DND-41 (cell line): ENCODE results near the gene GP9.

Experiments used
- ATAC-seq: fragments of 200-7000 bp; cut with Tn5 transposase; 3 replicates; pipeline ENCODE4 v1.9.1; 2021; ENCODE audit warnings: low read depth; ENCODE audit not compliant: insufficient read depth
- DNase-seq: peaks from one replicate; pipeline ENCODE4 v3.0.0-alpha.2; 2020
- H2AFZ ChIP-seq: 2 replicates; pipeline ENCODE4 v1.6.0; 2012; ENCODE audit warnings: low read depth, low read length
- H3K27ac ChIP-seq: 2 replicates; pipeline ENCODE4 v1.5.1; 2012; ENCODE audit warnings: low read length, inconsistent platforms
- H3K27me3 ChIP-seq: fragments of 200-600 bp; sonication (generic); 2 replicates; pipeline ENCODE4 v1.6.0; 2012; ENCODE audit warnings: low read length, mild to moderate bottlenecking, inconsistent platforms; ENCODE audit not compliant: insufficient read depth, poor library complexity
- H3K36me3 ChIP-seq: 2 replicates; pipeline ENCODE4 v1.5.1; 2012; ENCODE audit warnings: low read length, inconsistent platforms; ENCODE audit not compliant: insufficient read depth
- H3K4me1 ChIP-seq: 2 replicates; pipeline ENCODE4 v1.5.1; 2012; ENCODE audit warnings: mild to moderate bottlenecking, low read length; ENCODE audit not compliant: insufficient read depth
- H3K4me2 ChIP-seq: 2 replicates; pipeline ENCODE4 v1.6.0; 2012; ENCODE audit warnings: mild to moderate bottlenecking, moderate library complexity, low read length, inconsistent platforms; ENCODE audit not compliant: insufficient read depth
- H3K4me3 ChIP-seq, 2 experiments: fragments of 200-600 bp in 1 of 2; shearing (Covaris generic) in 1 of 2; 2 replicates each; pipeline ENCODE4 v1.5.1; 2012 to 2016; ENCODE audit warnings: inconsistent platforms in 2 of 2, low read length in 2 of 2, mild to moderate bottlenecking in 2 of 2, low read depth in 1 of 2, moderate library complexity in 1 of 2
- H3K79me2 ChIP-seq: 2 replicates; pipeline ENCODE4 v1.6.0; 2012; ENCODE audit warnings: low read length, inconsistent platforms; ENCODE audit not compliant: insufficient read depth
- H3K9ac ChIP-seq: 2 replicates; pipeline ENCODE4 v1.6.0; 2012; ENCODE audit warnings: low read depth, mild to moderate bottlenecking, inconsistent platforms, low read length, moderate library complexity
- H3K9me3 ChIP-seq: 2 replicates; pipeline ENCODE4 v1.5.1; 2012; ENCODE audit warnings: low read length, moderate library complexity, mild to moderate bottlenecking, inconsistent platforms; ENCODE audit not compliant: insufficient read depth, severe bottlenecking
- H4K20me1 ChIP-seq: 2 replicates; pipeline ENCODE4 v1.6.0; 2012; ENCODE audit warnings: low read length; ENCODE audit not compliant: insufficient read depth
- EZH2 ChIP-seq: IDR thresholded peaks from 3 replicates; pipeline ENCODE4 v1.6.1; 2012; ENCODE audit warnings: borderline replicate concordance, low read depth, mild to moderate bottlenecking, moderate library complexity, low read length, inconsistent platforms; ENCODE audit not compliant: severe bottlenecking
- TF ChIP-seq, protein P1 (sequence below): IDR thresholded peaks from 2 replicates; pipeline ENCODE4 v1.5.1; 2012; ENCODE audit warnings: borderline replicate concordance, low read length, moderate library complexity, mild to moderate bottlenecking; ENCODE audit not compliant: poor library complexity, severe bottlenecking; ENCODE audit errors: extremely low read depth

Gene GP9

DNA sequence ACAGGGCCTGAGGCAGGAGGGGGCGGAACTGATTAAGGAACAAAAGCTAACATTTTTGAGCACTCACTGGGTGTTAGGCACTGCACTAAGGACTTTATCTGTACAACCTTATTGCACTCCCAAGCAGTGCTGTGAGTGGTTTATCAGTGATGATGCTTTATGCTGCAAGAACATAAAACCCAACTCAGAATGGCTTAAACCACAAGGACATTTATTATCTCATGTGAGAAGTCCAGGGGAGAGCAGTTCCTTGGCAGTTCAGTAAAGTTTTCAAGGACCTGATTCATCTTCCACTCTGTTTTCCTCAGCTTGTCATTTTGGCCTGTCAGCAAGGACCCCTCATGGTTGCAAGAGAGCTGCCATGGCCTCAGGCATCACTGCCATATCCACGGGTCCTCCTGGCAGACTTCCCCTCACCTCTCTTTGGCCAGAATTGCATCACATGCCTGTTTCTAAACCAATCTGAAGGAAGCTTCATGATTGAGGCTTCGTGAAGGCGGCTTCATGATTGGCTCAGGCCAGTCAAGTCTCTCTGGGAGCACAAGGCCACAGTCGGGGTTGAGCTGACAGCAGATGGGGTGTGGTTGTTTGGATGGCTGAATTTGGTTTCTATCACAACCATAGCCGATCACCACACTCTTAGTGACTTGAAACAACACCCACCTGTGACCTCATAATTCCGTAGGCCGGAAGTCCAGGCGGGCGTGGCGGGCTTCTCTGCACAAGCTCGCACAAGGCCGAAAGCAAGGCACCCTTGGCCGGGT lies 43.7 kb upstream of the GP9 start:
- Histone ChIP-seq H2AFZ (peak overlapping the region; percentile 57), H3K9ac (no peak overlapping the region), H3K4me2 (peak overlapping the region; percentile 13; the same call in 1 of the 2 replicates), H3K9me3 (no peaks in the 10 kb centered on the region), H3K4me3 (no peak overlapping the region), H3K27me3 (no peaks in the 10 kb centered on the region), H3K36me3 (no peaks in the 10 kb centered on the region), H3K79me2 (no peaks in the 10 kb centered on the region), H3K4me1 (peaks cover 23% of the 10 kb centered on the region), H3K27ac (peak overlapping the region; percentile 78), H4K20me1 (no peaks in the 10 kb centered on the region)
- ATAC-seq (no peak), DNase-seq (no peak)
- no peak for TF ChIP-seq EZH2
- TF ChIP-seq, protein P1, sequence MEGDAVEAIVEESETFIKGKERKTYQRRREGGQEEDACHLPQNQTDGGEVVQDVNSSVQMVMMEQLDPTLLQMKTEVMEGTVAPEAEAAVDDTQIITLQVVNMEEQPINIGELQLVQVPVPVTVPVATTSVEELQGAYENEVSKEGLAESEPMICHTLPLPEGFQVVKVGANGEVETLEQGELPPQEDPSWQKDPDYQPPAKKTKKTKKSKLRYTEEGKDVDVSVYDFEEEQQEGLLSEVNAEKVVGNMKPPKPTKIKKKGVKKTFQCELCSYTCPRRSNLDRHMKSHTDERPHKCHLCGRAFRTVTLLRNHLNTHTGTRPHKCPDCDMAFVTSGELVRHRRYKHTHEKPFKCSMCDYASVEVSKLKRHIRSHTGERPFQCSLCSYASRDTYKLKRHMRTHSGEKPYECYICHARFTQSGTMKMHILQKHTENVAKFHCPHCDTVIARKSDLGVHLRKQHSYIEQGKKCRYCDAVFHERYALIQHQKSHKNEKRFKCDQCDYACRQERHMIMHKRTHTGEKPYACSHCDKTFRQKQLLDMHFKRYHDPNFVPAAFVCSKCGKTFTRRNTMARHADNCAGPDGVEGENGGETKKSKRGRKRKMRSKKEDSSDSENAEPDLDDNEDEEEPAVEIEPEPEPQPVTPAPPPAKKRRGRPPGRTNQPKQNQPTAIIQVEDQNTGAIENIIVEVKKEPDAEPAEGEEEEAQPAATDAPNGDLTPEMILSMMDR = no peak

DNA sequence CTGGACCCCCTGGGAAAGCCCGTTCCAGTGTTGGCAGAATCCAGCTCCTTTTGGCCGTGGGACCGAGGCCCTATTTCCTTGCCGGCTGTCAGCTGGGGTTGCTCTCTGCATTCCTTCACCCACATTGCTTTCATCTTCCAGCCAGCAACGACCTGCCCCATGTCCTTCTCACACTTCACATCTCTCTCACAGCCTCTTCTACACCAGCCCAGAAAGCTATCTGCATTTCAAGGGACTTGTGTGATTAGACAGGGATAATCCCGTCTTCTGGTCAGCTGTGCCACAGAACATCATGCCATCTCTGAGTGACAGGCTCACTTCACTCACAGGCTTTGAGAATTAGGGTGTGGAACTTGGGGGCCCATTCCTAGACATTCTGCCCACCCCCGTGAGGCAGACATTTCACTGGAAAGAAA lies 43.1 kb upstream of the GP9 start:
- DNase-seq (no peak), ATAC-seq (no peak)
- TF ChIP-seq, protein P1 = no peak
- TF ChIP-seq EZH2 = no peak
- Histone ChIP-seq H3K9ac (no peak overlapping the region), H3K4me2 (no peak overlapping the region), H3K27ac (no peak overlapping the region), H3K9me3 (no peaks in the 10 kb centered on the region), H4K20me1 (no peaks in the 10 kb centered on the region), H2AFZ (no peak overlapping the region; the same call in 1 of the 2 replicates), H3K79me2 (no peaks in the 10 kb centered on the region), H3K36me3 (no peaks in the 10 kb centered on the region), H3K4me3 (no peak overlapping the region), H3K4me1 (peaks cover 23% of the 10 kb centered on the region), H3K27me3 (no peaks in the 10 kb centered on the region)

DNA sequence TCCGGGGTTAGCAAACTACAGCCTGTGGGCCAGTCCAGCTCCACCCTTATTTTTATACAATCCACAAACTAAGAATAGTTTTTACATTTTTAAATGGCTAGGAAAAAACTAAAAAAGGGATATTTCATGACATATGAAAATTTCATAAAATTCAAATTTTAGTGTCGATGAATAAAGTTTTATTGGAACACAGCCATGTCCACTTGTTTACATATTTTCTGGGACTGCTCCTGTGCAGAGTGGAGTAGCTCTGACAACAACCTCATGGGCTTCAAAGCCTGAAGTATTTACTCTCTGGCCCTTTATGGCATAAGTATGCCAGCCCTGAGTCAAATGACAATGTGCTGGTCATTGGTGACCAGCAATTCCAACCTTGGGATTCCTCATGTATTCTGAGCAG lies 42.3 kb upstream of the GP9 start:
- no peak for ATAC-seq
- H3K4me1 ChIP-seq = peaks cover 23% of the 10 kb centered on the region

More for the DNA sequence above, 42.3 kb upstream of the GP9 start:
- H3K27ac ChIP-seq = no peak overlapping the region
- H3K79me2 ChIP-seq = no peaks in the 10 kb centered on the region
- H2AFZ ChIP-seq = no peak overlapping the region
- H3K27me3 ChIP-seq = no peaks in the 10 kb centered on the region
- no peaks in the 10 kb centered on the region for H3K9me3 ChIP-seq
- no peak for DNase-seq
- TF ChIP-seq, protein P1 = no peak
- TF ChIP-seq EZH2 = no peak
- H3K4me2 ChIP-seq = no peak overlapping the region
- H3K36me3 ChIP-seq = no peaks in the 10 kb centered on the region
- H3K4me3 ChIP-seq = no peak overlapping the region
- no peaks in the 10 kb centered on the region for H4K20me1 ChIP-seq
- no peak overlapping the region for H3K9ac ChIP-seq
